Heart left ventricle (tissue), 16 donors: Measurements from ENCODE around the gene COL28A1. TPM values are rescaled to one million over a fixed set of nuclear protein-coding genes. Genes with fewer than 3 reads are reported as not detected.

Source experiments
- ATAC-seq, 4 donors: fragments of 200-7000 bp; cut with Tn5 transposase; one replicate each; pipeline ENCODE4 v1.9.1; 2020 to 2022; ENCODE audit warnings: moderate library complexity in 4 of 4, mild to moderate bottlenecking in 3 of 4, moderate number of reproducible peaks in 1 of 4
- DNase-seq, 5 donors: peaks; one replicate each; pipeline ENCODE4 v3.0.0-alpha.2; 2020
- H3K27ac ChIP-seq, 12 donors: fragments of 200-600 bp; sonication (generic) in 4 of 12; one replicate each; pipeline versions ENCODE4 v1.5.0 to v1.8.0; 2016 to 2022; ENCODE audit warnings: mild to moderate bottlenecking in 2 of 12
- H3K27me3 ChIP-seq, 9 donors: fragments of 200-600 bp; sonication (generic) in 2 of 9; one replicate each; pipeline versions ENCODE4 v1.5.1 to v1.8.0; 2016 to 2022; ENCODE audit warnings: mild to moderate bottlenecking in 3 of 9
- H3K36me3 ChIP-seq, 9 donors: fragments of 200-600 bp; sonication (generic) in 2 of 9; one replicate each; pipeline versions ENCODE4 v1.5.0 to v1.8.0; 2018 to 2022; ENCODE audit warnings: mild to moderate bottlenecking in 2 of 9
- H3K4me1 ChIP-seq, 12 donors: fragments of 200-600 bp; sonication (generic) in 4 of 12; one replicate each; pipeline versions ENCODE4 v1.5.0 to v1.8.0; 2016 to 2022; ENCODE audit warnings: mild to moderate bottlenecking in 3 of 12
- H3K4me3 ChIP-seq, 12 donors: fragments of 200-600 bp; sonication (generic) in 4 of 12; one replicate each; pipeline versions ENCODE4 v1.5.0 to v1.8.0; 2017 to 2022; ENCODE audit warnings: mild to moderate bottlenecking in 9 of 12, moderate library complexity in 4 of 12
- H3K9me3 ChIP-seq, 12 donors: fragments of 200-600 bp; sonication (generic) in 4 of 12; one replicate each; pipeline versions ENCODE4 v1.5.0 to v1.8.0; 2016 to 2022; ENCODE audit warnings: mild to moderate bottlenecking in 1 of 12
- CTCF ChIP-seq, 12 donors: fragments of 200-600 bp; sonication (generic) in 4 of 12; IDR thresholded peaks; one replicate each; pipeline versions ENCODE4 v1.5.0 to v1.8.0; 2018 to 2022; ENCODE audit warnings: antibody characterized with exemption in 12 of 12, mild to moderate bottlenecking in 5 of 12
- POLR2A ChIP-seq, 2 donors: fragments of 450-650 bp; IDR thresholded peaks; one replicate each; pipeline ENCODE4 v1.6.1; 2017; ENCODE audit warnings: antibody characterized with exemption in 2 of 2, mild to moderate bottlenecking in 2 of 2, moderate library complexity in 2 of 2
- WGBS, 4 donors: extraction: QIAGEN DNeasy Blood & Tissue Kit in 2 of 4; methylation state at CpG; one replicate each; pipeline versions ENCODE4 v1.1.5 to v1.1.7; 2013 to 2018; 5-methylcytosine and 5-hydroxymethylcytosine counted together
- intact Hi-C, 10 donors: fragments of 100-400 bp; cut with DNase I; formaldehyde crosslinking; loops; one replicate each; pipeline versions ENCODE4 v1.11.1 to v1.14.2; 2022
- polyA plus RNA-seq, 2 donors: library from polyadenylated mRNA; stranded (reverse); fragments of 200-250 nt; gene quantifications; one replicate each; pipeline ENCODE4 v1.2.3, GENCODE V29; 2013
- total RNA-seq, 9 donors: library from RNA; depleted of rRNA in 2 of 9; stranded (reverse); fragments of >200 nt in 2 of 9; fragmentation: NEBNext Ultra II Directional in 3 of 9; extraction: Animal tissue kit (Norgen Biotek cat#: 25700) in 3 of 9; gene quantifications; one replicate each; pipeline versions ENCODE4 v1.1.0 to v1.2.4, GENCODE V29; 2016 to 2023
- donor health status: ischemic (EF 13 %, LVEDD 7.1; RV severe dilation, severe dysfunction).
- donor health status: healthy with polysubstance abuse.
- donor health status: DM: no; HTN: yes; CAD: no.
- donor health status: DM: no; HTN: no; CAD: no.
- donor health status: ischemic (EF 25% LVEDD 6.9; RV normal size, moderate dysfunction).
- donor health status: ischemic (EF 25% LVEDD 5.7; RV mildly dilated, moderate dysfunction).
- donor health status: healthy.
- donor health status: DM: yes; HTN: yes; CAD: no.
- donor health status: ischemic (EF 35%, LVEDD 5.7; RV mildly dilated, moderate dysfunction).
- donor health status: nonischemic (EF 11% LVEDD 7.7; RV severe dilation, severe dysfunction).
- donor health status: DM: yes; HTN: yes; CAD: no.
- donor health status: PGD.
- donor health status: ischemic (EF 29% LVEDD 5.4; RV normal size, mild dysfunction).
- donor health status: nonischemic (EF 23%, LVEDD 6.1; RV moderate dilation, normal function).

COL28A1 gene
- total and polyA plus RNA-seq, 11 donors, result 0.28 to 4.4 (median 1.2) TPM

GRCh38 chr7:7309203-7309602, 226.5 kb downstream of the COL28A1 start:
- Histone ChIP-seq H3K27ac (no peak overlapping the region), H3K27me3 (no peaks in the 10 kb centered on the region), H3K36me3 (no peaks in the 10 kb centered on the region), H3K4me3 (no peak overlapping the region), H3K4me1 (no peaks in the 10 kb centered on the region), H3K9me3 (no peaks in the 10 kb centered on the region)
- no peak for TF ChIP-seq CTCF (IDR thresholded peaks at IDR 0.05)
- TF ChIP-seq POLR2A (IDR thresholded peaks at IDR 0.05), result no peak
- DNase-seq (no peak), ATAC-seq (no peak)
- intact Hi-C loops, result loop anchor here in 1 of 10 donors (2.0 kb wide), 1 partner anchor 42 kb away; no protein-coding TSS in a partner anchor
- 82 to 98% (median 94%) methylated on average over 1 of the region's 1 CpG for WGBS, 4 donors

Other genes starting within 250 kb of the COL28A1 start
- 10 to 100 TPM; 21.0 to 30.8 (median 22.3) TPM for gene MIOS, start 31.0 kb upstream of the COL28A1 start, total RNA-seq
- 10 to 100 TPM in 1 of 2 donors, 1 to 10 TPM in 1; 5.7 to 28.8 TPM for gene MIOS, start 31.0 kb upstream of the COL28A1 start, polyA plus RNA-seq
- gene UMAD1, start 104.9 kb upstream of the COL28A1 start, total RNA-seq, result 10 to 100 TPM; 10.1 to 19.7 (median 15.6) TPM
- 10 to 100 TPM in 1 of 2 donors, 1 to 10 TPM in 1; 3.5 to 12.0 TPM for gene UMAD1, start 104.9 kb upstream of the COL28A1 start, polyA plus RNA-seq
- gene RPA3, start 182.7 kb upstream of the COL28A1 start, total RNA-seq, result 10 to 100 TPM; 19.4 to 30.9 (median 27.0) TPM
- 10 to 100 TPM; 21.1 to 21.4 TPM for gene RPA3, start 182.7 kb upstream of the COL28A1 start, polyA plus RNA-seq